ENCODE measurements around the gene XRCC3.

Gene XRCC3

GRCh38 chr14:103649001-103649400, 66.2 kb downstream of the XRCC3 start:
- Mint-ChIP-seq H3K27me3 (ENCODE audit: low read depth, poor library complexity) (no peaks in the 10 kb centered on the region), H3K4me1 (peaks cover 16% of the 10 kb centered on the region), H3K4me3 (no peak overlapping the region), H3K9me3 (no peaks in the 10 kb centered on the region), H3K36me3 (ENCODE audit: low read depth) (peaks cover 14% of the 10 kb centered on the region), H3K27ac (no peak overlapping the region)
- TF ChIP-seq CTCF (IDR thresholded peaks at IDR 0.05) = no peak
- DNase-seq = no peak

Data from nephron progenitor cell (in vitro differentiated cells).